ENCODE measurements around the gene TMEM184B. TPM values are rescaled to one million over a fixed set of nuclear protein-coding genes. Genes with fewer than 3 reads are reported as not detected.

Gene TMEM184B
- total and polyA plus RNA-seq, 2 donors (not counting 1 experiment from before 2014, with no cell fraction given) = 9.9 to 24.7 TPM

DNA sequence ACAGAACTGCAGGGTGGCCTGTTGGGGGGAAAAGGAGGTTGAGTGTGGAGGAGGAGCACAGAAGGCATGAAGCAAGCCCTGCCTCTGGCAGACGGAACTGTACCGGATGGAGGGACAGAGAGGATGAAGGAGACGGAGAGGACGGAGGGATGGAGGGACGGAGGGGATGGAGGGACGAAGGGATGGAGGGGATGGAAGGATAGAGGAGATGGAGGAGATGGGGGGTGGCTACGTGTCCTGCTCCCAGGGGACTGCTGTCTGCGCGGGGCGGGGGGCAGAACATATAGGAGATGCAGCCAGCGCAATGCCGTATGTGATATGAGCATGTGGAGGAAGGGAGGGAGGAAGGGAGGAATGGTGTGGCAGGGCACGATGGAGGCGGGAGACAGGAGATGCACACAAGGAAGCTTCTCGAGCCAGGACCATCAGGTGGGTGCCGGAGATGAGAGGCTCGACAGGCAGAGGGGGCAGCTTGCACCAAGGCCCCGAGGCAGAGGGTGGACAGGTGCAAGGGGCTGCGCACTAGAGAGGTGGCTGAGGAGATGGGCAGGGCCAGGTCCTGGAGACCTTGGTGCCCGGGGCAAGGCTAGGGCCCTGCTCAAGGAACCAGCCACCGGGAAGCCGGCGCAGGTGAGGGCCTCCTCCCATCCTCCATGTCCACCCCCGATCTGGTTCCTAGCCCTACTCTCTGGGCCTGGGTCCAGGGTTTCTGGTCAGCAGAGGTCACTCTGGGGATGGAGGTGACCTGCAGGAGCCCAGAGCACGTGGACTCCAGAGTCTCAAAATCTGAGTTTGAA lies 45.8 kb downstream of the TMEM184B start:
- no peaks in the 10 kb centered on the region for H3K4me1 Mint-ChIP-seq
- no peak overlapping the region for H3K27ac Mint-ChIP-seq
- no peak overlapping the region for H3K27ac ChIP-seq (ENCODE audit: low read length in 2 of 2)
- no peaks in the 10 kb centered on the region for H3K9me3 Mint-ChIP-seq (ENCODE audit: insufficient read depth)
- no peaks in the 10 kb centered on the region for H3K36me3 ChIP-seq (replicated peaks in 1 of 2; ENCODE audit: control extremely low read depth in 1 of 2, control insufficient read depth in 1 of 2, extremely low read depth in 1 of 2, insufficient read depth in 2 of 2, low read length in 1 of 2)
- no peak for TF ChIP-seq EZH2 (IDR thresholded peaks at IDR 0.05; ENCODE audit: borderline replicate concordance, insufficient read depth, low read depth, low read length, poor library complexity, severe bottlenecking)
- TF ChIP-seq, protein P1, sequence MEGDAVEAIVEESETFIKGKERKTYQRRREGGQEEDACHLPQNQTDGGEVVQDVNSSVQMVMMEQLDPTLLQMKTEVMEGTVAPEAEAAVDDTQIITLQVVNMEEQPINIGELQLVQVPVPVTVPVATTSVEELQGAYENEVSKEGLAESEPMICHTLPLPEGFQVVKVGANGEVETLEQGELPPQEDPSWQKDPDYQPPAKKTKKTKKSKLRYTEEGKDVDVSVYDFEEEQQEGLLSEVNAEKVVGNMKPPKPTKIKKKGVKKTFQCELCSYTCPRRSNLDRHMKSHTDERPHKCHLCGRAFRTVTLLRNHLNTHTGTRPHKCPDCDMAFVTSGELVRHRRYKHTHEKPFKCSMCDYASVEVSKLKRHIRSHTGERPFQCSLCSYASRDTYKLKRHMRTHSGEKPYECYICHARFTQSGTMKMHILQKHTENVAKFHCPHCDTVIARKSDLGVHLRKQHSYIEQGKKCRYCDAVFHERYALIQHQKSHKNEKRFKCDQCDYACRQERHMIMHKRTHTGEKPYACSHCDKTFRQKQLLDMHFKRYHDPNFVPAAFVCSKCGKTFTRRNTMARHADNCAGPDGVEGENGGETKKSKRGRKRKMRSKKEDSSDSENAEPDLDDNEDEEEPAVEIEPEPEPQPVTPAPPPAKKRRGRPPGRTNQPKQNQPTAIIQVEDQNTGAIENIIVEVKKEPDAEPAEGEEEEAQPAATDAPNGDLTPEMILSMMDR (IDR thresholded peaks at IDR 0.05) = no peak
- H3K79me2 ChIP-seq (ENCODE audit: control insufficient read depth, insufficient read depth, low read length) = no peaks in the 10 kb centered on the region
- no peaks in the 10 kb centered on the region for H3K9me3 ChIP-seq (ENCODE audit: control extremely low read depth in 1 of 3, control insufficient read depth in 2 of 3, insufficient read depth in 1 of 3, low read length in 2 of 3)
- H3K4me2 ChIP-seq (replicated peaks; ENCODE audit: low read depth, low read length, poor library complexity, severe bottlenecking) = no peak overlapping the region
- H3K27me3 Mint-ChIP-seq = no peaks in the 10 kb centered on the region
- no peak for ATAC-seq (ENCODE audit: low read depth)
- no peak overlapping the region for H3K4me3 Mint-ChIP-seq
- H3K9ac ChIP-seq (ENCODE audit: low read length) = no peak overlapping the region
- CTCF ChIA-PET = interaction anchor here (1.4 to 4.6 kb wide), 2 partner anchors 21 to 175 kb away, joined by 3 to 30 read pairs; no protein-coding TSS in a partner anchor
- 97% methylated on average over 23 of the region's 25 CpGs for WGBS (ENCODE audit: insufficient coverage)
- no peaks in the 10 kb centered on the region for H3K27me3 ChIP-seq (replicated peaks in 1 of 4; ENCODE audit: control extremely low read depth in 1 of 4, control insufficient read depth in 3 of 4, insufficient read depth in 4 of 4, low read length in 3 of 4)
- intact Hi-C loops (cut with micrococcal nuclease) = no loop called here
- H3K4me1 ChIP-seq (ENCODE audit: control insufficient read depth in 2 of 2, insufficient read depth in 2 of 2, low read length in 2 of 2) = no peaks in the 10 kb centered on the region
- POLR2A ChIA-PET = no interaction called here
- no peak overlapping the region for H2AFZ ChIP-seq (ENCODE audit: insufficient read depth, low read depth, low read length, poor library complexity, severe bottlenecking)
- H4K20me1 ChIP-seq (ENCODE audit: control insufficient read depth, insufficient read depth, low read length, poor library complexity, severe bottlenecking) = no peaks in the 10 kb centered on the region
- no peak for DNase-seq
- no peak overlapping the region for H3K4me3 ChIP-seq (ENCODE audit: control extremely low read depth in 1 of 5, extremely low read depth in 1 of 5, insufficient read depth in 1 of 5, low read depth in 2 of 5, low read length in 4 of 5)

DNA sequence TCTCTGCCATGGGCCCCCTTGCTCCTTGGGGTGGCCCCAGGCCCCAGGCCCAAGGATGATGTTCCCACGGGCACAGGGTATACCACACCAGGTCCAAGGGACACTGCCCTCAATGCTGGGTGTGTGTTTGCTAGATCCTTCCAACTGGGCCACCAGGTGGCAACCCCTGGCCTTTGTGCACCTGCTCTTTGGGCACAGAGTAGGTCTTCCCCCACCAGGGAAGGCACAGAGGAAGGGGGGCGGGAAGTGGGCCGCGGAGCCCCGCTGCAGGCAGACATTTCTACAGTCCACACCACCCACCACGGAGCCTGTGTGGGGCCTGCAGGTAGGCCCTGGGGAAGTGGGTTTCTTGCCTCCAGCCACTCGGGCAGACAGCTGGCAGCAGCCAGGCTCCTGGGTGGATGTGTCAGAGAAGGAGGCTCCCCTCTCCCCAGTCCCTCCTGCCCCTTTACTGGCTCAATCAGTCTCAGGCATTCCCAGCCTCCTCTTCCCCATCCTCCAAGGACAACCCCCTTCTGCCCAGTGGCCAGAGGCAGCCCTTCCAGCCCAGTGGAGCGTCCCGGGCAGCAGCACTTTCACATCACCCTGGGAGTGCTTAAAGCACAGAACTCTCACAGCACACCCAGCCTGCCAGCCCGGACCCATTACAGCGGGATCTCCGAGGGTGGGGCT lies 49.4 kb downstream of the TMEM184B start:
- POLR2A ChIA-PET = no interaction called here

More for the DNA sequence above, 49.4 kb downstream of the TMEM184B start:
- no peaks in the 10 kb centered on the region for H3K4me1 ChIP-seq (ENCODE audit: control insufficient read depth in 2 of 2, insufficient read depth in 2 of 2, low read length in 2 of 2)
- H3K27me3 ChIP-seq (replicated peaks in 1 of 4; ENCODE audit: control extremely low read depth in 1 of 4, control insufficient read depth in 3 of 4, insufficient read depth in 4 of 4, low read length in 3 of 4) = no peaks in the 10 kb centered on the region
- no peak for ATAC-seq (ENCODE audit: low read depth)
- no peak for TF ChIP-seq EZH2 (IDR thresholded peaks at IDR 0.05; ENCODE audit: borderline replicate concordance, insufficient read depth, low read depth, low read length, poor library complexity, severe bottlenecking)
- TF ChIP-seq, protein P1 (IDR thresholded peaks at IDR 0.05) = no peak
- H3K27ac ChIP-seq (ENCODE audit: low read length in 2 of 2) = no peak overlapping the region
- H3K4me3 ChIP-seq (ENCODE audit: control extremely low read depth in 1 of 5, extremely low read depth in 1 of 5, insufficient read depth in 1 of 5, low read depth in 2 of 5, low read length in 4 of 5) = no peak overlapping the region
- H4K20me1 ChIP-seq (ENCODE audit: control insufficient read depth, insufficient read depth, low read length, poor library complexity, severe bottlenecking) = no peaks in the 10 kb centered on the region
- Mint-ChIP-seq H3K27me3 (no peaks in the 10 kb centered on the region), H3K9me3 (ENCODE audit: insufficient read depth) (no peaks in the 10 kb centered on the region), H3K27ac (no peak overlapping the region), H3K4me3 (no peak overlapping the region), H3K4me1 (no peaks in the 10 kb centered on the region)
- H3K36me3 ChIP-seq (replicated peaks in 1 of 2; ENCODE audit: control extremely low read depth in 1 of 2, control insufficient read depth in 1 of 2, extremely low read depth in 1 of 2, insufficient read depth in 2 of 2, low read length in 1 of 2) = no peaks in the 10 kb centered on the region
- H3K4me2 ChIP-seq (replicated peaks; ENCODE audit: low read depth, low read length, poor library complexity, severe bottlenecking) = no peak overlapping the region
- 97% methylated on average over 6 of the region's 12 CpGs for WGBS (ENCODE audit: insufficient coverage)
- H2AFZ ChIP-seq (ENCODE audit: insufficient read depth, low read depth, low read length, poor library complexity, severe bottlenecking) = no peak overlapping the region
- H3K9ac ChIP-seq (ENCODE audit: low read length) = no peak overlapping the region
- CTCF ChIA-PET = interaction anchor here (0.6 to 1.0 kb wide), 3 partner anchors 9 to 81 kb away, joined by 3 to 6 read pairs (median 3); no protein-coding TSS in a partner anchor
- DNase-seq = no peak
- H3K9me3 ChIP-seq (ENCODE audit: control extremely low read depth in 1 of 3, control insufficient read depth in 2 of 3, insufficient read depth in 1 of 3, low read length in 2 of 3) = no peaks in the 10 kb centered on the region
- no peaks in the 10 kb centered on the region for H3K79me2 ChIP-seq (ENCODE audit: control insufficient read depth, insufficient read depth, low read length)
- intact Hi-C loops (cut with micrococcal nuclease) = no loop called here
